IMR-90 (cell line): ENCODE results near the gene THRB. TPM values are rescaled to one million over a fixed set of nuclear protein-coding genes. Genes with fewer than 3 reads are reported as not detected.

ENCODE experiments used
- ATAC-seq: fragments of 200-7000 bp; cut with Tn5 transposase; 2 replicates; pipeline ENCODE4 v1.9.1; 2020; ENCODE audit warnings: low read depth, mild to moderate bottlenecking, moderate library complexity
- BruUV-seq: library from RNA; stranded (reverse); fragments of 400-500 nt; replicated peaks from 2 replicates; lab custom pipeline; 2021; lab: Mats Ljungman, UMichigan
- CTCF ChIA-PET: fragments of 300-600 bp; formaldehyde crosslinking; extraction: SDS; loops from one replicate; lab custom pipeline; 2021; ENCODE audit warnings: antibody characterized with exemption; lab: Yijun Ruan, JAX
- POLR2A ChIA-PET: fragments of 300-600 bp; sonication (Branson Sonifier 250); formaldehyde crosslinking; loops from one replicate; lab custom pipeline; 2022; ENCODE audit warnings: antibody characterized with exemption; ENCODE audit not compliant: unreplicated experiment; lab: Charles Lee
- DNase-seq: peaks from one replicate; pipeline ENCODE4 v3.0.0; 2013
- H2AFZ ChIP-seq: replicated peaks from 2 replicates; pipeline ENCODE3; 2013; ENCODE audit warnings: low read length, mild to moderate bottlenecking; ENCODE audit not compliant: poor library complexity
- H2AK5ac ChIP-seq: 2 replicates; pipeline ENCODE4 v1.6.1; 2013; ENCODE audit warnings: low read depth, low read length, inconsistent platforms
- H2AK9ac ChIP-seq: replicated peaks from 2 replicates; pipeline ENCODE3; 2013; ENCODE audit warnings: mild to moderate bottlenecking, low read depth, low read length, moderate library complexity; ENCODE audit not compliant: poor library complexity
- H2BK120ac ChIP-seq: 2 replicates; pipeline ENCODE4 v1.6.1; 2013; ENCODE audit warnings: low read depth, low read length, inconsistent platforms
- H2BK15ac ChIP-seq: 3 replicates; pipeline ENCODE4 v1.6.1; 2013; ENCODE audit warnings: low read depth, low read length, inconsistent platforms
- H2BK20ac ChIP-seq: 2 replicates; pipeline ENCODE4 v1.6.1; 2013; ENCODE audit warnings: low read depth, mild to moderate bottlenecking, inconsistent platforms, low read length, moderate library complexity
- H2BK5ac ChIP-seq: 2 replicates; pipeline ENCODE4 v1.6.1; 2013; ENCODE audit warnings: mild to moderate bottlenecking, low read depth, low read length, inconsistent platforms; ENCODE audit not compliant: poor library complexity, severe bottlenecking
- H3K14ac ChIP-seq: replicated peaks from 2 replicates; pipeline ENCODE4 v1.6.1; 2013; ENCODE audit warnings: low read depth, low read length, inconsistent platforms
- H3K18ac ChIP-seq: 2 replicates; pipeline ENCODE4 v1.6.1; 2013; ENCODE audit warnings: low read depth, low read length, control low read depth
- H3K23ac ChIP-seq: 2 replicates; pipeline ENCODE4 v1.6.1; 2013; ENCODE audit warnings: low read depth, low read length, inconsistent platforms
- H3K27ac ChIP-seq: 2 replicates; pipeline ENCODE4 v1.5.1; 2013; ENCODE audit warnings: mild to moderate bottlenecking, control low read depth, low read length; ENCODE audit not compliant: insufficient read depth
- H3K27me3 ChIP-seq: 2 replicates; pipeline ENCODE4 v1.6.1; 2013; ENCODE audit warnings: low read length; ENCODE audit not compliant: control insufficient read depth, insufficient read depth
- H3K36me3 ChIP-seq: 2 replicates; pipeline ENCODE4 v1.6.1; 2013; ENCODE audit warnings: low read length, mixed read lengths; ENCODE audit not compliant: control insufficient read depth, insufficient read depth
- H3K4ac ChIP-seq: 2 replicates; pipeline ENCODE4 v1.6.1; 2013; ENCODE audit warnings: low read depth, low read length, inconsistent platforms
- H3K4me1 ChIP-seq: 2 replicates; pipeline ENCODE4 v1.6.1; 2013; ENCODE audit warnings: low read length, mixed read lengths; ENCODE audit not compliant: control insufficient read depth, insufficient read depth
- H3K4me2 ChIP-seq: 2 replicates; pipeline ENCODE4 v1.6.1; 2013; ENCODE audit warnings: low read depth, mild to moderate bottlenecking, control low read depth, low read length, moderate library complexity
- H3K4me3 ChIP-seq: 2 replicates; pipeline ENCODE4 v1.5.1; 2013; ENCODE audit warnings: low read depth, mild to moderate bottlenecking, control low read depth, low read length, moderate library complexity; ENCODE audit not compliant: insufficient read depth
- H3K56ac ChIP-seq: 2 replicates; pipeline ENCODE4 v1.6.1; 2013; ENCODE audit warnings: low read length, inconsistent platforms; ENCODE audit not compliant: insufficient read depth; ENCODE audit errors: extremely low read depth
- H3K79me1 ChIP-seq, 2 experiments: 2 replicates each; pipeline ENCODE4 v1.6.1; 2013; ENCODE audit warnings: low read length in 2 of 2, inconsistent platforms in 1 of 2, low read depth in 1 of 2
- H3K9ac ChIP-seq: 2 replicates; pipeline ENCODE4 v1.6.1; 2013; ENCODE audit warnings: low read depth, low read length, control low read depth
- H3K9me1 ChIP-seq: 2 replicates; pipeline ENCODE4 v1.6.1; 2013; ENCODE audit warnings: low read length, inconsistent platforms; ENCODE audit not compliant: insufficient read depth
- H3K9me3 ChIP-seq: 2 replicates; pipeline ENCODE4 v1.6.1; 2013; ENCODE audit warnings: low read length; ENCODE audit not compliant: control insufficient read depth, insufficient read depth
- H4K20me1 ChIP-seq: 2 replicates; pipeline ENCODE4 v1.6.1; 2013; ENCODE audit warnings: low read length, inconsistent platforms; ENCODE audit not compliant: insufficient read depth
- H4K5ac ChIP-seq: 2 replicates; pipeline ENCODE4 v1.6.1; 2013; ENCODE audit warnings: mild to moderate bottlenecking, low read depth, low read length, control low read depth
- H4K8ac ChIP-seq, 2 experiments: 2 replicates each; pipeline ENCODE4 v1.6.1; 2013; ENCODE audit warnings: low read depth in 2 of 2, low read length in 2 of 2, control low read depth in 1 of 2, inconsistent platforms in 1 of 2
- H4K91ac ChIP-seq: 2 replicates; pipeline ENCODE4 v1.6.1; 2013; ENCODE audit warnings: low read depth, low read length, inconsistent platforms; ENCODE audit not compliant: insufficient read depth
- BHLHE40 ChIP-seq: fragments of 150-350 bp; IDR thresholded peaks from 2 replicates; pipeline ENCODE4 v1.6.1; 2016; ENCODE audit warnings: mild to moderate bottlenecking, low read depth, low read length
- CEBPB ChIP-seq: IDR thresholded peaks from 2 replicates; pipeline ENCODE4 v1.6.1; 2012; ENCODE audit warnings: low read depth, low read length, improper control_type of control experiment
- CHD1 ChIP-seq: IDR thresholded peaks from 2 replicates; pipeline ENCODE4 v1.6.1; 2012; ENCODE audit warnings: low read depth, low read length, improper control_type of control experiment
- CTCF ChIP-seq: conservative IDR thresholded peaks from 2 replicates; pipeline ENCODE4 v1.5.1; 2012; ENCODE audit warnings: mild to moderate bottlenecking, low read depth, low read length, improper control_type of control experiment
- ELK1 ChIP-seq: fragments of 150-350 bp; IDR thresholded peaks from 2 replicates; pipeline ENCODE4 v1.6.1; 2016; ENCODE audit warnings: low read depth, mild to moderate bottlenecking, low read length, moderate library complexity, borderline replicate concordance
- FOS ChIP-seq: fragments of 150-350 bp; IDR thresholded peaks from 2 replicates; pipeline ENCODE4 v1.6.1; 2016; ENCODE audit warnings: low read depth, low read length
- MAFK ChIP-seq: IDR thresholded peaks from 2 replicates; pipeline ENCODE4 v1.6.1; 2012; ENCODE audit warnings: low read depth, low read length, improper control_type of control experiment
- MXI1 ChIP-seq: IDR thresholded peaks from 2 replicates; pipeline ENCODE4 v1.6.1; 2012; ENCODE audit warnings: low read depth, mild to moderate bottlenecking, low read length, moderate library complexity, borderline replicate concordance
- NFE2L2 ChIP-seq: fragments of 150-350 bp; IDR thresholded peaks from 2 replicates; pipeline ENCODE4 v1.6.1; 2016; ENCODE audit warnings: low read depth, mild to moderate bottlenecking, low read length
- POLR2A ChIP-seq: IDR thresholded peaks from 2 replicates; pipeline ENCODE4 v1.6.1; 2012; ENCODE audit warnings: mild to moderate bottlenecking, low read depth, low read length
- RAD21 ChIP-seq: IDR thresholded peaks from 2 replicates; pipeline ENCODE4 v1.6.1; 2012; ENCODE audit warnings: low read length, improper control_type of control experiment
- RCOR1 ChIP-seq: IDR thresholded peaks from 2 replicates; pipeline ENCODE4 v1.6.1; 2012; ENCODE audit warnings: mild to moderate bottlenecking, low read length, improper control_type of control experiment; ENCODE audit not compliant: insufficient replicate concordance
- RFX5 ChIP-seq: IDR thresholded peaks from 2 replicates; pipeline ENCODE4 v1.8.0; 2012; ENCODE audit warnings: low read depth, mild to moderate bottlenecking, low read length, moderate library complexity
- USF2 ChIP-seq: fragments of 150-350 bp; IDR thresholded peaks from 2 replicates; pipeline ENCODE4 v1.6.1; 2017; ENCODE audit warnings: mild to moderate bottlenecking, antibody characterized with exemption, low read length, low read depth
- WGBS, 2 experiments: methylation state at CpG; one replicate each; pipeline versions ENCODE4 v1.1.5 to v1.1.7; 2013; ENCODE audit warnings: missing lambda C conversion rate in 2 of 2; ENCODE audit not compliant: insufficient read length in 1 of 2; ENCODE audit errors: extremely low coverage in 2 of 2; 5-methylcytosine and 5-hydroxymethylcytosine counted together
- dilution Hi-C: fragments of 300-500 bp; cut with HindIII; formaldehyde crosslinking; loops from one replicate; pipeline ENCODE4 v1.14.3; 2018; ENCODE audit warnings: low sequenced_read_pairs; ENCODE audit not compliant: unreplicated experiment
- in situ Hi-C: fragments of 300-500 bp; cut with MboI; formaldehyde crosslinking; loops from 3 replicates; pipeline ENCODE4 v1.14.3; 2019; ENCODE audit warnings: low sequenced_read_pairs, inconsistent platforms, mixed read lengths
- intact Hi-C: fragments of 100-400 bp; cut with micrococcal nuclease; formaldehyde crosslinking; loops from 2 replicates; pipeline ENCODE4 v1.10.0; 2022
- polyA plus RNA-seq, 3 experiments: library from polyadenylated mRNA; depleted of rRNA; stranded (reverse); fragments of >200 nt; gene quantifications; 2 replicates each; pipeline ENCODE4 v1.2.3, GENCODE V29; 2012; ENCODE audit warnings: low replicate concordance in 1 of 3
- total RNA-seq: library from RNA; depleted of rRNA; stranded (reverse); fragments of >200 nt; gene quantifications from 2 replicates; pipeline ENCODE4 v1.2.3, GENCODE V29; 2012

The THRB gene
- total and polyA plus RNA-seq, 2 of the 4 experiments (the other 2 are of a cell fraction), result under 0.01 TPM; not detected in 1

GRCh38 chr3:24357635-24358034, 137.0 kb downstream of the THRB start:
- BruUV-seq, result no TSS peak
- no peak overlapping the region for H3K4me3 ChIP-seq

More at GRCh38 chr3:24357635-24358034, 137.0 kb downstream of the THRB start:
- Histone ChIP-seq H3K23ac (no peak overlapping the region), H2AK5ac (no peak overlapping the region), H3K9me3 (no peaks in the 10 kb centered on the region), H4K91ac (no peak overlapping the region), H3K36me3 (no peaks in the 10 kb centered on the region), H3K9ac (no peak overlapping the region), H3K27ac (no peak overlapping the region), H3K4me1 (no peaks in the 10 kb centered on the region), H3K9me1 (no peaks in the 10 kb centered on the region), H3K18ac (no peak overlapping the region), H3K56ac (no peak overlapping the region), H3K4me2 (no peak overlapping the region), H2BK5ac (no peak overlapping the region), H3K14ac (no peak overlapping the region), H3K27me3 (no peaks in the 10 kb centered on the region), H2AFZ (no peak overlapping the region), H3K4ac (no peak overlapping the region), H4K20me1 (no peaks in the 10 kb centered on the region), H2BK120ac (no peak overlapping the region), H3K79me1 (no peaks in the 10 kb centered on the region), H2AK9ac (no peak overlapping the region), H2BK20ac (no peak overlapping the region), H4K8ac (no peak overlapping the region), H2BK15ac (no peak overlapping the region), H4K5ac (no peak overlapping the region)
- dilution Hi-C loops, result no loop called here
- intact Hi-C loops, result no loop called here
- TF ChIP-seq CEBPB (no peak), CTCF (no peak), MAFK (no peak), MXI1 (no peak), RFX5 (no peak), USF2 (no peak), RCOR1 (no peak), FOS (no peak), RAD21 (no peak), ELK1 (no peak), CHD1 (no peak), POLR2A (no peak), NFE2L2 (no peak), BHLHE40 (no peak)
- CTCF ChIA-PET, result no interaction called here
- POLR2A ChIA-PET, result no interaction called here
- in situ Hi-C loops, result no loop called here
- ATAC-seq, result no peak
- DNase-seq, result no peak
- no CpG with 5 or more reads among the region's 6 CpGs for WGBS, 2 experiments
